Cardiac fibroblast (primary cell): ENCODE results near the gene SMIM35.

ENCODE experiments used
- DNase-seq, 2 donors: peaks; one replicate each; pipeline versions ENCODE4 v3.0.0 to v3.0.0-alpha.2; 2010; ENCODE audit warnings: low read depth in 2 of 2
- H3K4me3 ChIP-seq, 2 donors: replicated peaks in 1 of 2; 1 replicate in 1 of 2; 2 replicates in 1 of 2; pipeline ENCODE4 v1.5.1; 2011; ENCODE audit warnings: low read depth in 2 of 2, low read length in 2 of 2, mild to moderate bottlenecking in 2 of 2, moderate library complexity in 1 of 2
- CTCF ChIP-seq: IDR thresholded peaks from one replicate; pipeline ENCODE4 v1.5.1; 2011; ENCODE audit warnings: low read depth, mild to moderate bottlenecking, low read length, inconsistent platforms

Gene SMIM35

GRCh38 chr11:118048472-118049370, 38.0 kb downstream of the SMIM35 start:
- no peak for DNase-seq
- H3K4me3 ChIP-seq, result no peak overlapping the region
- TF ChIP-seq CTCF, result no peak

- no peak for DNase-seq
- H3K4me3 ChIP-seq, result no peak overlapping the region
- TF ChIP-seq CTCF, result no peak
Measured at GRCh38 chr11:118047749-118048148, 39.0 kb downstream of the SMIM35 start.

- no peak overlapping the region for H3K4me3 ChIP-seq
- DNase-seq, result no peak
- TF ChIP-seq CTCF, result no peak
Measured at GRCh38 chr11:118046964-118047700, 39.6 kb downstream of the SMIM35 start.

GRCh38 chr11:118046051-118046963, 40.5 kb downstream of the SMIM35 start:
- DNase-seq, result no peak
- no peak for TF ChIP-seq CTCF
- H3K4me3 ChIP-seq, result no peak overlapping the region

GRCh38 chr11:118045191-118045590, 41.6 kb downstream of the SMIM35 start:
- no peak for TF ChIP-seq CTCF
- no peak overlapping the region for H3K4me3 ChIP-seq
- DNase-seq, result no peak

- no peak for TF ChIP-seq CTCF
- DNase-seq, result no peak
- no peak overlapping the region for H3K4me3 ChIP-seq
Measured at GRCh38 chr11:118042796-118043195, 44.0 kb downstream of the SMIM35 start.
